Heart left ventricle (tissue), 13 donors: ENCODE measurements around the gene AK1.
A peak's percentile ranks its signal among the peaks of the same experiment; 100 is the strongest.

Source experiments
- POLR2A ChIP-seq, 2 donors: fragments of 450-650 bp; IDR thresholded peaks; one replicate each; pipeline ENCODE4 v1.6.1; 2017; ENCODE audit warnings: antibody characterized with exemption in 2 of 2, mild to moderate bottlenecking in 2 of 2, moderate library complexity in 2 of 2
- TF ChIP-seq, protein P1 (sequence below), 12 donors: fragments of 200-600 bp; sonication (generic) in 4 of 12; IDR thresholded peaks; one replicate each; pipeline versions ENCODE4 v1.5.0 to v1.8.0; 2018 to 2022; ENCODE audit warnings: antibody characterized with exemption in 12 of 12, mild to moderate bottlenecking in 5 of 12
- donor health status: ischemic (EF 13 %, LVEDD 7.1; RV severe dilation, severe dysfunction).
- donor health status: DM: no; HTN: yes; CAD: no.
- donor health status: DM: no; HTN: no; CAD: no.
- donor health status: ischemic (EF 25% LVEDD 6.9; RV normal size, moderate dysfunction).
- donor health status: ischemic (EF 25% LVEDD 5.7; RV mildly dilated, moderate dysfunction).
- donor health status: ischemic (EF 35%, LVEDD 5.7; RV mildly dilated, moderate dysfunction).
- donor health status: nonischemic (EF 11% LVEDD 7.7; RV severe dilation, severe dysfunction).
- donor health status: DM: yes; HTN: yes; CAD: no.
- donor health status: PGD.
- donor health status: ischemic (EF 29% LVEDD 5.4; RV normal size, mild dysfunction).
- donor health status: nonischemic (EF 23%, LVEDD 6.1; RV moderate dilation, normal function).

DNA sequence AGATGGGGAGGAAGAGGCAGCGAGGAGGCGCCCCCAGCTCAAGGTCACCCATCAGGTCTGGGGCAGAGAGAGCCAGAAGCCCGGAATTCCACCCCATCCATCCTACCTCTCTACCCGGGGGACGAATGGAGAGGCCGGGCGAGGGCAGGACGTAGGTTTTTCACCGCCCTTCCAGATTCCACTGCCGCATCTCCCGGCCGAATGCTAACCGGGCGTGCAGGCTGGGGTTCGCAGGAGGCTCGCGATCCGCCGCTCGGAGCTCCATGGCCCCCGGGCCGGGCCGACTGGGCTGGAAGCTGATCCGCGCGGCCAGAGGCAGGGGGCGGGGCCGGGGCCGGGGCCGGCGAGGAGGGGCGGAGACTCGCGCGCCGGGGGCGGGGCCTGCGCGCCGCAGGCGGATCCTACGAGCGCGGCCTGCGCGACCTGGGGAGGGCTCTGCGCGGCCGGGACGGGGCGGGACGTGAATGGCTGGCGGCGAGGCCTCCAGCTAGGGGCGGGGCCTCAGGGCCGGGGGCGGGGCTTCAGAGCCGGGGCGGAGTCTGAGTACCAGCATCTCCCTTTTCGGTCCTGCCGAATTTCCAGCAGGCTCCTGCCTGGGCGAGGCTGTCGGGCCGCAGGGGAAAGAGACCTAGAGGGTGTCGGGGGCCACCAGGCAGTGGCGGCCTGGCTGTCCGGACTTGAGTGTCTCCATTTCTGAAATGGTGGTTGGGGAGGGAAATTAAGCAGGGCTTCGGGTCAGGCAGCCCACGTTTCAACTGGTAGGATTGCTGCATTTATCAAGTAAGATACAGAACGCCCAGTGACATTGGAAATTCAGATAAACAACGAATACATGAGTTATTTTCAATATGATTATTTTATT lies 39.5 kb upstream of the AK1 start, which contains the start of gene ST6GALNAC4:
- TF ChIP-seq, protein P1, sequence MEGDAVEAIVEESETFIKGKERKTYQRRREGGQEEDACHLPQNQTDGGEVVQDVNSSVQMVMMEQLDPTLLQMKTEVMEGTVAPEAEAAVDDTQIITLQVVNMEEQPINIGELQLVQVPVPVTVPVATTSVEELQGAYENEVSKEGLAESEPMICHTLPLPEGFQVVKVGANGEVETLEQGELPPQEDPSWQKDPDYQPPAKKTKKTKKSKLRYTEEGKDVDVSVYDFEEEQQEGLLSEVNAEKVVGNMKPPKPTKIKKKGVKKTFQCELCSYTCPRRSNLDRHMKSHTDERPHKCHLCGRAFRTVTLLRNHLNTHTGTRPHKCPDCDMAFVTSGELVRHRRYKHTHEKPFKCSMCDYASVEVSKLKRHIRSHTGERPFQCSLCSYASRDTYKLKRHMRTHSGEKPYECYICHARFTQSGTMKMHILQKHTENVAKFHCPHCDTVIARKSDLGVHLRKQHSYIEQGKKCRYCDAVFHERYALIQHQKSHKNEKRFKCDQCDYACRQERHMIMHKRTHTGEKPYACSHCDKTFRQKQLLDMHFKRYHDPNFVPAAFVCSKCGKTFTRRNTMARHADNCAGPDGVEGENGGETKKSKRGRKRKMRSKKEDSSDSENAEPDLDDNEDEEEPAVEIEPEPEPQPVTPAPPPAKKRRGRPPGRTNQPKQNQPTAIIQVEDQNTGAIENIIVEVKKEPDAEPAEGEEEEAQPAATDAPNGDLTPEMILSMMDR (IDR thresholded peaks at IDR 0.05) = no peak
- peak in 1 of 2 donors; percentile 45 for TF ChIP-seq POLR2A (IDR thresholded peaks at IDR 0.05)
